Measurements from ENCODE around the gene NFIA. TPM values are rescaled to one million over a fixed set of nuclear protein-coding genes. Genes with fewer than 3 reads are reported as not detected.

The NFIA gene
- total and polyA plus RNA-seq, 2 donors = 18.1 to 105 TPM

DNA sequence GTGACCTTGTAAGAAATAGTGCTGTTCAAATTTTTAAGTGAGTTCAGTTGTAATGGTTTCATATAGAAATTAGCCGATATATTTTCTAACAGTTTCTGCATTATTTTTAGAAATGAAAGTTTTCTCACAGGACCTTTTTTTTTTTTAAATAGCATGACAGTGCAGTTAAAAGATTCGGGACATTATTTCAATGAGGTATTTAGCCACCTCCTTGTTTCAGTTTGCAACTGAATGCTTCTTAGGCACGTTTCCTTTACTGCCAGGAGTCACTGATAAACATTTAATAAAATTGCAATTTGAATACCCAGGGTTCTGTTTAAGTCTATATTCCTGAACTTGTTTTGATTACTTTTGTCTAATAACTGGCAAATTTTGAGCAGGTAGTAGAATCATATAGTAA lies 337.9 kb downstream of the NFIA start:
- Histone ChIP-seq H3K27ac (ENCODE audit: low read depth) (no peak overlapping the region), H3K4me1 (ENCODE audit: insufficient read depth) (no peaks in the 10 kb centered on the region), H3K36me3 (ENCODE audit: insufficient read depth) (no peaks in the 10 kb centered on the region), H3K4me3 (ENCODE audit: low read depth, low read length) (no peak overlapping the region)
- 76% methylated on average over 3 of the region's 3 CpGs for WGBS
- no peak for DNase-seq (ENCODE audit: extremely low spot score)

- no peak for DNase-seq (ENCODE audit: extremely low spot score)
- no peak overlapping the region for H3K4me3 ChIP-seq (ENCODE audit: low read depth, low read length)
- H3K27ac ChIP-seq (ENCODE audit: low read depth) = no peak overlapping the region
- 84% methylated on average over 14 of the region's 14 CpGs for WGBS
- H3K4me1 ChIP-seq (ENCODE audit: insufficient read depth) = no peaks in the 10 kb centered on the region
- no peaks in the 10 kb centered on the region for H3K36me3 ChIP-seq (ENCODE audit: insufficient read depth)
These were observed 338.8 kb downstream of the NFIA start for GRCh38 chr1:61420909-61421835.

DNA sequence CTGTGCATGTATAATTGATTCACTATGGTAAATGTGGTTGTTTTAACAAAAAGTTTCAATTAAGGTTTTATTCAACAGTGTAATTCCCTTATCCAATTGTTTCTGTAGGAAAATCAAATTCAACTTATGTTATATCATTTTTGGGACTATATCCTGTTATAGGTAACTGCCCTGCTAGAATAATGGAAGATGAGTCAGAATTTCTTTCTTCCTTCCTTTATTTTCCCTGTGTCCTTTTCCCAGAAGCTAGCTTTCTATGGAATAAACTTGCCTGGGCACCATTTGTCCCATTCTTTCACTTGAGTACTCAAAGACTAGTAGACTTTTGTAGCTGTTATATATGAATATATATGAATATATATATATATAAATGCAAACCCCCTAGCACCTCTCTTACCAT lies 341.3 kb downstream of the NFIA start:
- Histone ChIP-seq H3K27ac (ENCODE audit: low read depth) (no peak overlapping the region), H3K36me3 (ENCODE audit: insufficient read depth) (no peaks in the 10 kb centered on the region), H3K4me1 (ENCODE audit: insufficient read depth) (no peaks in the 10 kb centered on the region), H3K4me3 (ENCODE audit: low read depth, low read length) (no peak overlapping the region)
- DNase-seq (ENCODE audit: extremely low spot score) = no peak

DNA sequence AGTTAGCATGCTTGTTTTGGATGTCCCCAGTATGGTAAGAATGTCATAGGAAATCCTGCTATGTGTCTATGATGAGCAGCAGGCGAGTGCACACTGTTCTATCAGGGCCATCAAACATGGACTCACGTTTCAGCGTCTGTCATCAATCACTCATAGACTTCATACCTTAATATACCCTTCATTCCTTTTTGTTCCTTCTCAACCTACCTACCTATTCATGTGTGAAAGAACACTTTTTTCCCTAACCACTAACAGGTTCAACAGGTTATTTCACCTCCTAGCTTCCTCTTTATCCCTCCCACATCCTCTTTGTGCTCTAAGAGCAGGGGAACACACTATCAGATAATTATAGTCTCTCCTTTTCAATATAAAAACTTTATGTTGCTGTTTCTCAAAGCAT lies 342.0 kb downstream of the NFIA start:
- no peak overlapping the region for H3K27ac ChIP-seq (ENCODE audit: low read depth)
- WGBS = 87% methylated on average over 3 of the region's 3 CpGs
- no peak overlapping the region for H3K4me3 ChIP-seq (ENCODE audit: low read depth, low read length)
- no peaks in the 10 kb centered on the region for H3K4me1 ChIP-seq (ENCODE audit: insufficient read depth)
- DNase-seq (ENCODE audit: extremely low spot score) = no peak
- no peaks in the 10 kb centered on the region for H3K36me3 ChIP-seq (ENCODE audit: insufficient read depth)

- no peak overlapping the region for H3K4me3 ChIP-seq (ENCODE audit: low read depth, low read length)
- H3K27ac ChIP-seq (ENCODE audit: low read depth) = no peak overlapping the region
- 73% methylated on average over 1 of the region's 1 CpG for WGBS
- H3K36me3 ChIP-seq (ENCODE audit: insufficient read depth) = no peaks in the 10 kb centered on the region
- H3K4me1 ChIP-seq (ENCODE audit: insufficient read depth) = no peaks in the 10 kb centered on the region
- no peak for DNase-seq (ENCODE audit: extremely low spot score)
These were observed 342.7 kb downstream of the NFIA start for GRCh38 chr1:61425040-61425439.

- Histone ChIP-seq H3K36me3 (ENCODE audit: insufficient read depth) (no peaks in the 10 kb centered on the region), H3K27ac (ENCODE audit: low read depth) (no peak overlapping the region), H3K4me3 (ENCODE audit: low read depth, low read length) (no peak overlapping the region), H3K4me1 (ENCODE audit: insufficient read depth) (no peaks in the 10 kb centered on the region)
- no peak for DNase-seq (ENCODE audit: extremely low spot score)
- WGBS = 71% methylated on average over 12 of the region's 12 CpGs
These were observed 343.9 kb downstream of the NFIA start for GRCh38 chr1:61426254-61426653.

DNA sequence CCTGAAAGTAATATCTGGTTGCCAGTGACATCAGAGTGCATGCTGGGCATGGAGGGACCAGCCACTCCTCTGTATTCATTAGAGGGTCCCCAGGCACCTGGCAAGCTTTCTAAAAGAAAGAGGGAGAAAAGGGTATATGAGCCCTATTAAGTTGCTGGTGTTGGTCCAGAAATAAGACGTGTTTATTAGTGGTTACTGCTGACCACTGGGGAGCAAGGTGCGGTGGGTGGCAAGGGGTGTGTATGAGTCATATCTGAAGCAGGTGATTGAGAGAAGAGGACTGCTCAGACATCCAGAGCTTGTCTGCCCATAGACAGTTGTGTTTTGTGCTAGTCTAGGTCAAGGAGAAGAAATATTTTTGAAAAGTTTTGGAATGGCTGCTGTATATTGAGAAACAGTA lies 344.5 kb downstream of the NFIA start:
- Histone ChIP-seq H3K4me1 (ENCODE audit: insufficient read depth) (no peaks in the 10 kb centered on the region), H3K36me3 (ENCODE audit: insufficient read depth) (no peaks in the 10 kb centered on the region), H3K4me3 (ENCODE audit: low read depth, low read length) (no peak overlapping the region), H3K27ac (ENCODE audit: low read depth) (no peak overlapping the region)
- no peak for DNase-seq (ENCODE audit: extremely low spot score)
- WGBS = 82% methylated on average over 2 of the region's 2 CpGs

DNA sequence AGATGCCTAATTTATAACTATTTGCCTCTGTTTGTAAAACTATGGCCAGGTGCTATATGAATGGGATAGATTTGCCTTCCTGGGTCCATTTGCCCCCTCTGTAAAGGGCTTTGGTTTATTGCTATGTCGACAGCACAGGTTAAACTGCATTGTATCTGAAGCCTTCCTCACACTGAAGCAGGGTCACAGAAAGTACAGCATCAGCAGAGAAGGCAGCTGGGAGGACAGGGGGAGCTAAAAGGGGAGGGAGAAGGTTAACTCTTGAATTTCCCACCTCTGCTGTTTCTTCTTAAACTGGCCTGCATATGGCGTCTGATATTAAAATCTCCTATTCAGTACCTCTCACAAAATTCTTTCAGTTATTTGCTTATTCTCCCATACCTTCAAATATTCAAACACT lies 345.1 kb downstream of the NFIA start:
- no peak for DNase-seq (ENCODE audit: extremely low spot score)
- WGBS = 77% methylated on average over 2 of the region's 2 CpGs
- no peak overlapping the region for H3K27ac ChIP-seq (ENCODE audit: low read depth)
- H3K36me3 ChIP-seq (ENCODE audit: insufficient read depth) = no peaks in the 10 kb centered on the region
- no peak overlapping the region for H3K4me3 ChIP-seq (ENCODE audit: low read depth, low read length)
- H3K4me1 ChIP-seq (ENCODE audit: insufficient read depth) = no peaks in the 10 kb centered on the region

- DNase-seq (ENCODE audit: extremely low spot score) = no peak
- Histone ChIP-seq H3K36me3 (ENCODE audit: insufficient read depth) (no peaks in the 10 kb centered on the region), H3K4me1 (ENCODE audit: insufficient read depth) (no peaks in the 10 kb centered on the region), H3K4me3 (ENCODE audit: low read depth, low read length) (no peak overlapping the region), H3K27ac (ENCODE audit: low read depth) (no peak overlapping the region)
- WGBS = 81% methylated on average over 2 of the region's 2 CpGs
These were observed 345.8 kb downstream of the NFIA start for GRCh38 chr1:61428146-61428545.

- no peaks in the 10 kb centered on the region for H3K4me1 ChIP-seq (ENCODE audit: insufficient read depth)
- H3K4me3 ChIP-seq (ENCODE audit: low read depth, low read length) = no peak overlapping the region
- H3K36me3 ChIP-seq (ENCODE audit: insufficient read depth) = no peaks in the 10 kb centered on the region
- no peak overlapping the region for H3K27ac ChIP-seq (ENCODE audit: low read depth)
- WGBS = 75% methylated on average over 7 of the region's 7 CpGs
- no peak for DNase-seq (ENCODE audit: extremely low spot score)
These were observed 350.4 kb downstream of the NFIA start for GRCh38 chr1:61432616-61433388.

DNA sequence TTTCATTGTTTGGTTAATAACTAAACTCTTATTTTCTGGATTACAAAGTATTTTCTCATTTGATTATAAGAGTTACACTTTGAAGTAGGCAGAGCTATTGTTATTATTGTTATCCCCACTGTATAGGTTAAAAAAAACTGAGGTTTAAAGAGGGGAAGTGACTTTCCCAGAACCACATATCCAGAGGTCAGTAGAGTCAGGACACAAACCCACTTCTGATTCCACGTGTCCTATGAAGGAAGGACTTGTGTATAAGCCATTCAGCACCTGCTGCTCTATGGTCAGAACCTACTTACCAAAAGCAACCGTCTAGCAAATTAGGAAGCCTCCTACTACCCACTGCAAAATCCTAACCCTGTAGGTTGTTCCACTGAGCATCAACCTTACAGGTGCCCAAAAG lies 351.3 kb downstream of the NFIA start:
- Histone ChIP-seq H3K4me3 (ENCODE audit: low read depth, low read length) (no peak overlapping the region), H3K27ac (ENCODE audit: low read depth) (no peak overlapping the region), H3K4me1 (ENCODE audit: insufficient read depth) (no peaks in the 10 kb centered on the region), H3K36me3 (ENCODE audit: insufficient read depth) (no peaks in the 10 kb centered on the region)
- 79% methylated on average over 2 of the region's 2 CpGs for WGBS
- no peak for DNase-seq (ENCODE audit: extremely low spot score)

DNA sequence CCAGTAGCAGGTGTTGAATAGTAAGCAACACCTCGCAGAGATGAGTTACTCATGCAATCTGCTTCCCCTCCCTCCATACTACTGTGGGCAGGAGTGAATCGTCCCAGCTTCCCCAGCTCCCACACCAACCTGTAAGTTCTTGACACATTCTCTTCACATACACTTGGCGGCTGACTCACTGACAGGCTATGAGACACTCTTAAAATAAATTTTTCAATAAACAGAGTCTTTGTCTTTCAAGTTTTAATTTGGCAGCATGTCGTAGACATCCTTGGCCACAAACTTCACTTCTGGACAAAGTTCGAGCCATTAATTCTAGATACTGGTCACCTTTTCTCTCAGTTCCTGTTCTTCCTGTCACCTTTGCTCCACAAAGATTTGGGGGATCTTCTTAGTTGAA lies 351.9 kb downstream of the NFIA start:
- H3K4me3 ChIP-seq (ENCODE audit: low read depth, low read length) = no peak overlapping the region
- 84% methylated on average over 5 of the region's 5 CpGs for WGBS
- H3K36me3 ChIP-seq (ENCODE audit: insufficient read depth) = no peaks in the 10 kb centered on the region
- no peaks in the 10 kb centered on the region for H3K4me1 ChIP-seq (ENCODE audit: insufficient read depth)
- no peak overlapping the region for H3K27ac ChIP-seq (ENCODE audit: low read depth)
- no peak for DNase-seq (ENCODE audit: extremely low spot score)

- whole genome bisulfite sequencing = 78% methylated on average over 5 of the region's 5 CpGs
These were observed 352.9 kb downstream of the NFIA start for GRCh38 chr1:61435226-61435625.

DNA sequence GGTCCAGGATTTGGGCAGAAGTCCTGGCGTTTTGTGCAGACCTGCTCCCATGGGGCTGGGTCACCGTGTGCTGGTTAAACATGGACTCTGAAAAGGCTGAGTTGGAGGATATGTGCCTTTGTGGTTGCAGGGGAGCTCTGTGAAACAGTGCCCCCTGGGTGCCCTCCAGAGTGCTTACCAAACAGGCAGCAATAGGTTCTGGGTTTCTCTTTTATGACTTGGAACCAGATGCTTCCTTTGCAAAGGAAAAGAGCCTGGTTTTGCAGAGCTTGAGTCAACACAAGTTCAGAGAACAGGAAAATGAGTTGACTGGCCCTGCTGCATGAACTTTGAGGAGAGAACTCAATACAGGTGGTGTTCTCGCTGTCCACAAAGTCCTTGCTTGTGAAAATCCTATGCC lies 353.7 kb downstream of the NFIA start:
- no peaks in the 10 kb centered on the region for H3K36me3 ChIP-seq (ENCODE audit: insufficient read depth)
- no peak overlapping the region for H3K4me3 ChIP-seq (ENCODE audit: low read depth, low read length)
- no peak for DNase-seq (ENCODE audit: extremely low spot score)
- H3K27ac ChIP-seq (ENCODE audit: low read depth) = no peak overlapping the region
- no peaks in the 10 kb centered on the region for H3K4me1 ChIP-seq (ENCODE audit: insufficient read depth)
- 83% methylated on average over 3 of the region's 3 CpGs for WGBS

More at GRCh38 chr1:61435226-61435625, 352.9 kb downstream of the NFIA start:
- no peak for DNase-seq (ENCODE audit: extremely low spot score)
- no peak overlapping the region for H3K27ac ChIP-seq (ENCODE audit: low read depth)
- no peaks in the 10 kb centered on the region for H3K36me3 ChIP-seq (ENCODE audit: insufficient read depth)
- H3K4me3 ChIP-seq (ENCODE audit: low read depth, low read length) = no peak overlapping the region
- H3K4me1 ChIP-seq (ENCODE audit: insufficient read depth) = no peaks in the 10 kb centered on the region

All from urinary bladder (tissue), 4 donors.